Measurements from ENCODE around the gene ETV2. TPM values are rescaled to one million over a fixed set of nuclear protein-coding genes. Genes with fewer than 3 reads are reported as not detected.
A peak's percentile ranks its signal among the peaks of the same experiment; 100 is the strongest.

Gene ETV2
- total RNA-seq, 6 experiments from 2014 or later: 0.38 to 1.2 (median 0.57) TPM; not detected in 2

- H3K4me3 ChIP-seq: peak overlapping the region; percentile 59 to 73 (median 61)
- 0% methylated on average over 26 of the region's 60 CpGs for WGBS (ENCODE audit: insufficient coverage, low coverage, low lambda C conversion rate, missing lambda C conversion rate)
- ATAC-seq (peak; percentile 82 to 91 (median 86)), DNase-seq (peak; percentile 99)
- peaks cover 0 to 4% (median 0%) of the 10 kb centered on the region in 4 donors for H3K4me1 ChIP-seq
- no peaks in the 10 kb centered on the region for H3K27me3 ChIP-seq
- H3K36me3 ChIP-seq: no peaks in the 10 kb centered on the region
- TF ChIP-seq CTCF (IDR thresholded peaks at IDR 0.05): no peak
- TF ChIP-seq POLR2A (IDR thresholded peaks at IDR 0.05): peak; percentile 50
- no peaks in the 10 kb centered on the region for H3K9me3 ChIP-seq
- intact Hi-C loops (cut with DNase I): no loop called here
- peak overlapping the region; percentile 71 to 74 (median 74) for H3K27ac ChIP-seq
These were observed 2.9 kb downstream of the ETV2 start for GRCh38 chr19:35644206-35644986.

- intact Hi-C loops (cut with DNase I): no loop called here
- peak overlapping the region; percentile 71 to 74 (median 74) for H3K27ac ChIP-seq
- H3K4me3 ChIP-seq: peak overlapping the region; percentile 59 to 73 (median 61)
- TF ChIP-seq CTCF (IDR thresholded peaks at IDR 0.05) (no peak), POLR2A (IDR thresholded peaks at IDR 0.05) (peak; percentile 3)
- H3K27me3 ChIP-seq: no peaks in the 10 kb centered on the region
- WGBS (ENCODE audit: insufficient coverage, low coverage, low lambda C conversion rate, missing lambda C conversion rate): 7% methylated on average over 17 of the region's 20 CpGs
- peak; percentile 83 to 89 (median 85) for DNase-seq
- peak; percentile 14 to 54 (median 42) for ATAC-seq
- no peaks in the 10 kb centered on the region for H3K9me3 ChIP-seq
- H3K36me3 ChIP-seq: no peaks in the 10 kb centered on the region
- H3K4me1 ChIP-seq: peaks cover 0 to 8% (median 0%) of the 10 kb centered on the region in 4 donors
These were observed 3.6 kb downstream of the ETV2 start for GRCh38 chr19:35644987-35645679.

GRCh38 chr19:35645680-35646511 lies 4.4 kb downstream of the ETV2 start:
- Histone ChIP-seq H3K27ac (peak overlapping the region in 1 of 3 donors; percentile 74), H3K36me3 (peaks cover 0 to 2% (median 0%) of the 10 kb centered on the region in 4 donors), H3K4me3 (no peak overlapping the region), H3K27me3 (no peaks in the 10 kb centered on the region), H3K9me3 (no peaks in the 10 kb centered on the region), H3K4me1 (peaks cover 0 to 8% (median 0%) of the 10 kb centered on the region in 4 donors)
- no peak for ATAC-seq
- 66% methylated on average over 7 of the region's 7 CpGs for WGBS (ENCODE audit: insufficient coverage, low coverage, low lambda C conversion rate, missing lambda C conversion rate)
- intact Hi-C loops (cut with DNase I): no loop called here
- DNase-seq: no peak
- TF ChIP-seq POLR2A (IDR thresholded peaks at IDR 0.05) (no peak), CTCF (IDR thresholded peaks at IDR 0.05) (no peak)

All from right lobe of liver (tissue), 6 donors.